LNCaP clone FGC (cell line): ENCODE measurements around the gene MINK1.
"Not testable (repeated sequence)": the region's sequence is repeated elsewhere in the genome, so short reads cannot be mapped to it uniquely, and the experiment has no call there.

Source experiments
- DNase-seq: peaks from one replicate; pipeline ENCODE4 v3.0.0-alpha.2; 2011; ENCODE audit warnings: low read depth
- H3K4me3 ChIP-seq: 2 replicates; pipeline ENCODE4 v1.5.1; 2011; ENCODE audit warnings: mild to moderate bottlenecking, low read depth, low read length, control low read depth
- TF ChIP-seq, protein P1 (sequence below): IDR thresholded peaks from 2 replicates; pipeline ENCODE4 v1.5.1; 2012; ENCODE audit warnings: mild to moderate bottlenecking; ENCODE audit not compliant: control insufficient read depth, insufficient read depth; ENCODE audit errors: extremely low read depth

Gene MINK1

DNA sequence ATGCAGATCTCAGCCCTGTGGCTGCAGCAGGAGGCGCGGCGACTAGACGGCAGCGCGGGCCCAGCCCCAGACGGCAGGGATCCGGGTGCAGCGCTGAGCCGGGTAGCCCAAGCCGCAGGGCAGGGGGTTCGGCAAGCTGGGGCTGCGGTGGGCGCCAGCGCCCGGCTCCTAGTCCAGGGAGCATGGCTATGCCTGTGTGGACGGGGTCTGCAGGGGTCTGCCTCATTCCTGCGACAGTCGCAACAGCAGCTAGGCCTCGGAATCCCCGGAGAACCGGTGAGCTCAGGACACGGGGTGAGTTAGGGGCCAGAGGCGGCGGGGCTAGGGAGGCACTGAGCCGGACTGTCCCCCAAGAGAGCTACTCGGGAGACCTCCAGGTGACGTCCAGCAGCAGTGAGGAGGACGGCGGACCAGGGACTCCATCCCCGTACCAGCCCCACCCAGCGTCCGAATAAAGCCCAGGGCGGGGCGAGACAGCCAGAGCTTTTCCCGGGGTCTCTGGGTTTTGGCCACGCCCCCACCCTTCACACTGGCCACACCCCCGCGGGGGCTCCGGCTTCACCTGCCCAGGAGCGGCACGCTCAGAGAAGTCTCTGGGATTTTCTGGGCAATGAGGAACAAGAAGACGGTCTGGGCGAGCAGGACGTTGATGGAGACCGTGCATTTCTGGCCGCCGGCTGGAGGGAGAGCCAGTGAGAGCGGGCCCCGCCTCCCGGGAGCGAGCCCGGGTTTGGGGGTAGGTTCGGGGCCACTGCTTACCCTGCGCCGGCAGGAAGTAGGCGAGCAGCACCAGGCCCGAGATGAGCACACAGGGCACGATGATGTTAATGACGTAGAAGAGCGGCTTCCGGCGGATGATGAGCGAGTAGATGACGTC lies 67.3 kb downstream of the MINK1 start:
- DNase-seq = no peak
- TF ChIP-seq, protein P1, sequence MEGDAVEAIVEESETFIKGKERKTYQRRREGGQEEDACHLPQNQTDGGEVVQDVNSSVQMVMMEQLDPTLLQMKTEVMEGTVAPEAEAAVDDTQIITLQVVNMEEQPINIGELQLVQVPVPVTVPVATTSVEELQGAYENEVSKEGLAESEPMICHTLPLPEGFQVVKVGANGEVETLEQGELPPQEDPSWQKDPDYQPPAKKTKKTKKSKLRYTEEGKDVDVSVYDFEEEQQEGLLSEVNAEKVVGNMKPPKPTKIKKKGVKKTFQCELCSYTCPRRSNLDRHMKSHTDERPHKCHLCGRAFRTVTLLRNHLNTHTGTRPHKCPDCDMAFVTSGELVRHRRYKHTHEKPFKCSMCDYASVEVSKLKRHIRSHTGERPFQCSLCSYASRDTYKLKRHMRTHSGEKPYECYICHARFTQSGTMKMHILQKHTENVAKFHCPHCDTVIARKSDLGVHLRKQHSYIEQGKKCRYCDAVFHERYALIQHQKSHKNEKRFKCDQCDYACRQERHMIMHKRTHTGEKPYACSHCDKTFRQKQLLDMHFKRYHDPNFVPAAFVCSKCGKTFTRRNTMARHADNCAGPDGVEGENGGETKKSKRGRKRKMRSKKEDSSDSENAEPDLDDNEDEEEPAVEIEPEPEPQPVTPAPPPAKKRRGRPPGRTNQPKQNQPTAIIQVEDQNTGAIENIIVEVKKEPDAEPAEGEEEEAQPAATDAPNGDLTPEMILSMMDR = no peak
- H3K4me3 ChIP-seq = peak overlapping the region; percentile 53; the same call in 1 of the 2 replicates

DNA sequence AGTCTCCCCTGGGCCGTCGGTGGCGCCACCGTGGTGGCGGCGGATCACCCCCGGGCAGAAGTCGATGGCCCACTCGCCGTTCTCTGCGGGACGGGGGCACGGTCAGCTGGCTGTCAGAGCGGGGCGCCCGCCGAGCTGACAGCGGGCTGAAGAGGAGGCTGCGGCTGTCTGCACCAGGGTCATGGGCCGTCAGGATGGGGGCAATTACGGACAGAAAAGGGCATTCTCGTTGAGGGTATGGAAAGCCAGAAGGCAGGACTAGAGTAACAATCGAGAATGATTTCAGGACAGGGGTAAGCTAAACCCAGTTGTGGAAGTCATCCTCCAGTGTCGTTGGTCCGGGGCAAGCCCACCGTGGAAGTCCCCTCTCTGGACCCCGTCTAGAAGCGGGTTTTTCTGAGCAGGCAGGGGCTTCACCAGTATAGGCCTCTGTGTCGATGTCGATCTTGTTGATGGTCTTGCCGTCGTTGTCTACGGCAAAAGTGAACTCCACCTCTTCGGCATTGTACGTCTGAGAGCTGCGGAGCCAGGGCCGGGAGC lies 68.0 kb downstream of the MINK1 start:
- TF ChIP-seq, protein P1 = no peak
- no peak overlapping the region for H3K4me3 ChIP-seq
- no peak for DNase-seq

DNA sequence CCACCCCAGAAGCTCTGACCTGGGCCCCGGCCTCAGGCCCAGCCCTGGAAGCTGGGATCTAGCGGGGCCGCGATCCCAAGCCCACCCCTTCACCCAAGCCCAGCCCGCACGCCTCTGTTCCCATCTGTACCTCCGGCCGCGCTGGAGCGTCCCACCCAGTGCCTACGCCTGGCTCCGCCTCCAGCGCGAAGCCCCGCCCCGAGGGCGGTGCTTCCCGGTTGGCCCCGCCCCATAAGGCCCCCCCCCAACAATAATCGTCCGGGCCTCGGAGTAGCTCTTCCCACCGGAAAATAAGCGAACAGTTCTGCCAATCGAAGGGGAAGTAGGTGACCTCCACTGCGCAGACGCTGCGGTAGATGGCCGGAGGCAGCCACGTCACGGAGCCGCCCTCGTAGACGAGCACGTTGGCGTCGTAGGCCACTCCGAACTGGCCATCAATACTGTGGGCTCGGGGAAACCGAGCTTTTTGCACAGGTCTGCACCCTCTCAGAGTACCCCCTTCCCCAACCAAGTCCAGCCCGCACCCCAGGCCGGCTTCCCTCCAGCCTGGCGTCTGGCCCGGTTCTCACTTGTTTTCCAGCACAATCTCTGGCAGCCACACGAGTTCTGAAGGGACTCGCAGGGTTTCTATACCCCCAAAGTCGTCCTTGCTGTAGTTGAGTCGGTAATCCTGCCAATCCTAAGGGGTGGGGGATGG lies 68.7 kb downstream of the MINK1 start:
- TF ChIP-seq, protein P1 = no peak
- no peak overlapping the region for H3K4me3 ChIP-seq
- DNase-seq = no peak

DNA sequence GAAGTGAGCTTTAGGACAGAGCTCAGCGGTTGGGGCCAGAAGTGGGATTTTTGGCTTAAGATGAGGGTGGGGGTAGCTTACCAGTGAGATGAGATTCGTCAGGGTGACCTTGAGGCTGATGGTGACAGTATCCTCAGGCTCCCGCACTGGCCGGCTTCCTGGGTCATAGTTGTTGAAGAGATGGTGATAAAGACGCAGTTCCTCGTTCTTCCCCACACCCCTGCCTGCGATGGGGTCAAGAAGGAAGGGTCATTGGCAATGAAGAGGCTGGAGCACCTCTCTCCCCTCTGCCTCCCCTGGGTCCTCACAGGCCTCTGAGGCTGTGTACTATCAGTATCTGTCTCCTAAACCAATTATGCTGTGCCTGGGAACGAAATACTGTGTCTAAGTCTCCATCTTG lies 69.4 kb downstream of the MINK1 start:
- no peak for DNase-seq
- TF ChIP-seq, protein P1 = no peak
- H3K4me3 ChIP-seq = no peak overlapping the region

DNA sequence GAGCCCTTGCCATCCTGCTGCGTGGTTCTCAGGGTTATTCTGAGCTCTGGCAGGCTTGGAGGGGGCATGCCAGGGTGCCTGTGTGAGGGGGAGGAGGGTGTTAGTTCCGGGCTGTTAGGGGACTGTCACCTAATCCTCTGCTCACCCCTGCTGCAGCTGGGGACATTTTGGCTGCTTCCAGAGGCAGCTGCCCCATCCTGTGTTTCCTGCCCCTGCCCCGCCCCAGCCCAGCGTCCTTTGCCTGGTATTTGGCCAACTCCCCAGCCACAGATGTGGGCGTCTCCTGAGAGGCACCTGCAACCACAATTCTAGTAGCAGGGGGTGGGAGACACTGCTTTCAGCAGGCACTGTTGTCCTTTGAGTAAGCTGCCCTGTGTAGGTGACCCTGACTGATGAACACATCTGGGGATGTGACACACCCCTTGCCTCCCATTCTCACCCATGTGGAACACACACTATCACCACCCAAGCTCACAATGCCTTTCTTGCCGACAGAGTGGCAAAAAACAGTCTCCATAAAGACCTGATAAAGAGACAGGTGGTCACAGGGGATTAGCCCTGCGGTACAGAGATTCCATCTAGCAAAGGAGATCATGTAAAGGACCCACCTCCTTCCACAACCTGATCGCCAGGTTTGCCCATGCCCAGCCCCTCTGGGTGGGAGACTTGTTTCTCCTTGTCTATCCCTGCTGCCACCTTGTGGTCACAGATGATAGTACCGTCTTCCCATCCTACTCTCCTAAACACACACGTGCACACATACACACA lies 70.1 kb downstream of the MINK1 start, which contains the start of gene CHRNE:
Gene CHRNE, minus strand, starts transcription at position 48 of the 768 bp plus-strand sequence. Its CDS starts 35 bp downstream, at position 13.
- DNase-seq = peak; percentile 80
- TF ChIP-seq, protein P1 = peak; percentile 89
- H3K4me3 ChIP-seq = no peak within 1 kb of the TSS

DNA sequence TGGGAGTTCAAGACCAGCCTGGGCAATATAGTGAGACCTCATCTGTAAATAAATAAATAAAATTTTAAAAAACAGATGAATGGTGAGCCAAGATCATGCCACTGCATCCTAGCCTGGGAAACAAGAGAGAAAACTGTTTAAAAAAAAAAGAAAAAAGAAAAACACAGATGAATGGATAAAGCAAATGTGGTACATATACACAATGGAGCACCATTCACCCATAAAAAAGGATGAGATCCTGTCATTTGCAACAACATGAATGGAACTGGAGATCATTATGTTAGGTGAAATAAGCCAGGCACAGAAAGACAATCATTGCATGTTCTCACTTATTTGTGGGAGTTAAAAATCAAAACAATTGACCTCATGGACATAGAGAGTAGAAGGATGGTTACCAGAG lies 73.5 kb downstream of the MINK1 start:
- not testable (repeated sequence) for DNase-seq, H3K4me3 ChIP-seq

DNA sequence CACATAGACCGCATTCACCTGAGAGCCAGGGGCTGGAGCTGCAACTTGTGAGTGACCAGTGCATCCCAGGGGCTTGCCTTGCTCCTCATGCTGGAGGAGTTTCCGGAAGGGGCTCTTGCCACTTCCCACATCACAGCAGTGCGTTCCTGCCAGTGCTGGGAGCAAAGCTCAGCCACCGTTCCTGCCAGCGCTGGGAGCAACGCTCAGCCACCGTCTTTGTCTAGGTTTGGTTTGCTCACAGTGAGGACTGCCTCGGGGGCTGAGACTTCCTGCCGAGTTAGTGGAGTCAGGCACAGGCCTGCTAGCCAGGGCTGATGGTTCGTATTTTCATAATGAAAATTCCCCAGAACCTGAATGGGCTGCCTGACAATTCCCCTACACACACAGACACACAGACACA lies 75.2 kb downstream of the MINK1 start:
- no peak for DNase-seq
- no peak overlapping the region for H3K4me3 ChIP-seq
- TF ChIP-seq, protein P1 = no peak
